Panc1 (cell line): ENCODE results near the gene HMHB1. TPM values are rescaled to one million over a fixed set of nuclear protein-coding genes. Genes with fewer than 3 reads are reported as not detected.

ENCODE experiments used
- ATAC-seq: fragments of 200-7000 bp; cut with Tn5 transposase; 2 replicates; pipeline ENCODE4 v1.9.1; 2020; ENCODE audit warnings: mild to moderate bottlenecking, moderate library complexity
- BruUV-seq: library from RNA; stranded (reverse); fragments of 400-500 nt; replicated peaks from 2 replicates; lab custom pipeline; 2021; lab: Mats Ljungman, UMichigan
- CTCF ChIA-PET: fragments of 300-600 bp; sonication (Branson Sonifier 250); formaldehyde crosslinking; loops from one replicate; lab custom pipeline; 2022; ENCODE audit warnings: antibody characterized with exemption; lab: Charles Lee
- POLR2A ChIA-PET: fragments of 300-600 bp; sonication (Branson Sonifier 250); formaldehyde crosslinking; loops from one replicate; lab custom pipeline; 2022; ENCODE audit warnings: antibody characterized with exemption; lab: Charles Lee
- DNase-seq: peaks from one replicate; pipeline ENCODE4 v3.0.0-alpha.2; 2010; ENCODE audit warnings: low read depth, low spot score
- H3K27ac ChIP-seq: 2 replicates; pipeline ENCODE4 v1.5.1; 2011; ENCODE audit warnings: mild to moderate bottlenecking, low read length, inconsistent platforms
- H3K27me3 ChIP-seq: fragments of 200-500 bp; sonication (Bioruptor generic); 2 replicates; pipeline ENCODE4 v1.6.0; 2014; ENCODE audit warnings: low read length, inconsistent platforms; ENCODE audit not compliant: control insufficient read depth, insufficient read depth
- H3K36me3 ChIP-seq: fragments of 200-500 bp; sonication (Bioruptor generic); 2 replicates; pipeline ENCODE4 v1.5.1; 2014; ENCODE audit warnings: inconsistent platforms, mild to moderate bottlenecking, low read length, moderate library complexity; ENCODE audit not compliant: control insufficient read depth, insufficient read depth
- H3K4me1 ChIP-seq: 2 replicates; pipeline ENCODE4 v1.5.1; 2011; ENCODE audit warnings: inconsistent platforms, mild to moderate bottlenecking, low read length, moderate library complexity; ENCODE audit not compliant: control insufficient read depth, insufficient read depth
- H3K4me3 ChIP-seq, 2 experiments: 2 replicates each; pipeline ENCODE4 v1.5.1; 2011 to 2012; ENCODE audit warnings: low read depth in 2 of 2, low read length in 2 of 2, mild to moderate bottlenecking in 2 of 2, inconsistent platforms in 1 of 2, moderate library complexity in 1 of 2
- H3K9me3 ChIP-seq: fragments of 200-500 bp; sonication (Bioruptor generic); 2 replicates; pipeline ENCODE4 v1.5.1; 2014; ENCODE audit warnings: low read depth, mild to moderate bottlenecking, inconsistent platforms, low read length, moderate library complexity; ENCODE audit not compliant: control insufficient read depth, insufficient read depth
- CTCF ChIP-seq: fragments of 450-650 bp; IDR thresholded peaks from 2 replicates; pipeline ENCODE4 v1.5.1; 2017; ENCODE audit warnings: mild to moderate bottlenecking
- POLR2AphosphoS5 ChIP-seq: IDR thresholded peaks from 2 replicates; pipeline ENCODE4 v1.6.1; 2012; ENCODE audit warnings: mild to moderate bottlenecking, low read depth, low read length, moderate library complexity
- REST ChIP-seq, 2 experiments: IDR thresholded peaks; 2 replicates each; pipeline ENCODE4 v1.6.1; 2011 to 2012; ENCODE audit warnings: low read depth in 2 of 2, control low read depth in 1 of 2, low read length in 1 of 2, mild to moderate bottlenecking in 1 of 2, moderate library complexity in 1 of 2; ENCODE audit not compliant: insufficient read depth in 1 of 2
- SIN3A ChIP-seq: IDR thresholded peaks from 2 replicates; pipeline ENCODE4 v1.6.1; 2012; ENCODE audit warnings: low read depth, mild to moderate bottlenecking, low read length, moderate library complexity, borderline replicate concordance; ENCODE audit not compliant: insufficient read depth
- TCF7L2 ChIP-seq: IDR thresholded peaks from 2 replicates; pipeline ENCODE4 v1.6.1; 2011; ENCODE audit warnings: mild to moderate bottlenecking, low read depth, low read length, inconsistent platforms
- in situ Hi-C: cut with HindIII; loops from 2 replicates; pipeline ENCODE4 v1.10.0; 2016; ENCODE audit warnings: low sequenced_read_pairs, low pct_unique_long_range_greater_than_20kb
- intact Hi-C: fragments of 100-400 bp; cut with micrococcal nuclease; formaldehyde crosslinking; loops from one replicate; pipeline ENCODE4 v1.10.0; 2022; ENCODE audit not compliant: unreplicated experiment
- total RNA-seq: library from RNA; stranded (reverse); gene quantifications from one replicate; pipeline ENCODE4 v1.2.1, GENCODE V29; 2021; ENCODE audit not compliant: unreplicated experiment

Gene HMHB1
- total RNA-seq, 1 experiment from 2014 or later = not detected

GRCh38 chr5:143791848-143792731 is 19.9 kb upstream of the HMHB1 start:
- H3K27me3 ChIP-seq = no peaks in the 10 kb centered on the region
- in situ Hi-C loops = no loop called here
- DNase-seq (no peak), ATAC-seq (no peak)
- POLR2A ChIA-PET = no interaction called here
- no peaks in the 10 kb centered on the region for H3K36me3 ChIP-seq
- intact Hi-C loops = no loop called here
- no peak overlapping the region for H3K4me3 ChIP-seq
- TF ChIP-seq SIN3A (no peak), CTCF (no peak), POLR2AphosphoS5 (no peak), TCF7L2 (no peak), REST (IDR thresholded peaks at IDR 0.05; ENCODE audit: insufficient read depth in 1 of 2, low read depth in 2 of 2, low read length in 1 of 2) (no peak)
- no peaks in the 10 kb centered on the region for H3K9me3 ChIP-seq
- no peak overlapping the region for H3K27ac ChIP-seq
- H3K4me1 ChIP-seq = no peaks in the 10 kb centered on the region
- CTCF ChIA-PET = no interaction called here
- no TSS peak for BruUV-seq

GRCh38 chr5:143793249-143793648 is 18.7 kb upstream of the HMHB1 start:
- no TSS peak for BruUV-seq
- CTCF ChIA-PET = no interaction called here
- intact Hi-C loops = no loop called here
- no peak overlapping the region for H3K4me3 ChIP-seq
- H3K27me3 ChIP-seq = no peaks in the 10 kb centered on the region
- DNase-seq = no peak
- H3K4me1 ChIP-seq = no peaks in the 10 kb centered on the region
- ATAC-seq = no peak
- in situ Hi-C loops = no loop called here
- no peak overlapping the region for H3K27ac ChIP-seq
- H3K9me3 ChIP-seq = no peaks in the 10 kb centered on the region
- POLR2A ChIA-PET = no interaction called here
- no peaks in the 10 kb centered on the region for H3K36me3 ChIP-seq
- TF ChIP-seq SIN3A = no peak
- no peak for TF ChIP-seq REST (IDR thresholded peaks at IDR 0.05; ENCODE audit: insufficient read depth in 1 of 2, low read depth in 2 of 2, low read length in 1 of 2)
- no peak for TF ChIP-seq TCF7L2
- TF ChIP-seq POLR2AphosphoS5 = no peak
- no peak for TF ChIP-seq CTCF
